ENCODE measurements around the gene AMOTL2.

Gene AMOTL2

GRCh38 chr3:134364936-134365765 lies 9.1 kb downstream of the AMOTL2 start:
- DNase-seq: no peak

DNA sequence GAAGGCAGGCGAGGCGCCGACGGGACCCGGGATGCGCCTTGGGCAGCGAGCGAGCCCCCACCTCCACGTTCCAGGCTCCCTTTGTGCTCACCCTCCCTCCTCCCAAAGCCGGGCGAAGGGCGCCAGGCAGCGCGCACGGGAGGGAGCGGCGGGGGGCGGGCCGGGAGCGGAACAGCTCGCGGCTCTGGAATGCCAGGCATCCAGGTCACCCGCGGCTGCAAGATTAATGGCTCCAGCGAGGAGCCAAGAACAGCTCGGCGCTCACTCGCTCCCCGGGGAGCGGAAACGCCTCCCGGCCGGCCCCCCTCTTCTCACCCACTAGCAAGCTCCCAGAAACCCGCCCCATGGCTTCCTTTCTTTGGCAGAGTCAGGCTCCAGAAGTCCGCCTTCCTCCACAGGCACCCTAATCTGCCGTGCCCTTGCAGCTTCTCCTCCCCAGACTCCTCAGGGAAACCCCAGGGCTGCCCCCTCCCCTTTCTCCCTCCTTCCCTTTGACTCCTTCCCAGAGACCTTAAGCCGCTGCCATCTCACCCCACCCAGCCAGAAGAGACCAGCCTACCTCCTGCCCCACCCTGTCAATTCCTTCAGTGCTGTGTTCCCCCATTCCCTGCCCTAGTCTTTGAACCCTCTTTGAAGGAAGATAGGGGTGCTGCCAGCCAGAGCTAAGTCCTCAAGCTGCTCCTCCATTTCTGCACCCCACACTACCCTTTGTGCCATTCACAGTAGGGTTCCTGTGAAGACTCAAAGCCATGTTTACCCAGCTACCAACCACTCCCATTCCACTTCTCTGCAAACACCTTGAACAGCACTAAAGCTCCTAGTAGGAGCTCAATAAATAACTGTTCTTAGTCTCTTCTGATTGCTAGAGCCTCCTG lies 9.9 kb downstream of the AMOTL2 start:
- peak; percentile 71 for DNase-seq

DNA sequence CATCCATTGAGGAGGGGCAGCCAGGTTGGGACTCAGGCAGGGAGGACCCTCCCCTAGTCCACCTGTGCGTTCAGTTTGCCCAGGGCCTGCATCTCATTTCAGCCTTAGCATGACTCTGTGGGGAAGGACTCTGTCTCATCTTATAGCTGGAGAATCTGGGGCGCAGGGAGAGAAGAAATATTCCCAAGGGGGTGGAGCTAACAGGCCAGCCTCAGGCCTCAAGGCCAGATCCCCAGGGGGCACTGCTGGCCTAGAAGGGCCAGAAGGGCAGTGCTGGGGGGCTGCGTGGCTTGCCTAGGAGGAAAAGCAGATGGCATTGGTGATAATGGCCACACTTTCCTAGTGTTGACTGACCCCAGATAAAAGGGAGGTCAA lies 10.9 kb downstream of the AMOTL2 start:
- no peak for DNase-seq

GRCh38 chr3:134362670-134363380 lies 11.4 kb downstream of the AMOTL2 start:
- DNase-seq: no peak

- DNase-seq: no peak
Measured at GRCh38 chr3:134362221-134362620, 12.0 kb downstream of the AMOTL2 start.

- no peak for DNase-seq
Measured at GRCh38 chr3:134361162-134361835, 12.9 kb downstream of the AMOTL2 start.

GRCh38 chr3:134360046-134360445 lies 14.2 kb downstream of the AMOTL2 start:
- DNase-seq: no peak

- DNase-seq: peak; percentile 60
Measured at GRCh38 chr3:134359121-134360010, 14.9 kb downstream of the AMOTL2 start.

GRCh38 chr3:134357914-134358811 lies 16.1 kb downstream of the AMOTL2 start:
- peak; percentile 47 for DNase-seq

- no peak for DNase-seq
Measured at GRCh38 chr3:134357261-134357913, 16.9 kb downstream of the AMOTL2 start.

- DNase-seq: no peak
Measured at GRCh38 chr3:134356411-134357040, 17.7 kb downstream of the AMOTL2 start.

- DNase-seq: no peak
Measured at GRCh38 chr3:134355416-134355815, 18.8 kb downstream of the AMOTL2 start.

GRCh38 chr3:134354612-134355251 lies 19.5 kb downstream of the AMOTL2 start:
- DNase-seq: no peak

- DNase-seq: no peak
Measured at GRCh38 chr3:134353831-134354611, 20.2 kb downstream of the AMOTL2 start.

- DNase-seq: no peak
Measured at GRCh38 chr3:134353171-134353825, 20.9 kb downstream of the AMOTL2 start.

- no peak for DNase-seq
Measured at GRCh38 chr3:134352031-134352671, 22.1 kb downstream of the AMOTL2 start.

DNA sequence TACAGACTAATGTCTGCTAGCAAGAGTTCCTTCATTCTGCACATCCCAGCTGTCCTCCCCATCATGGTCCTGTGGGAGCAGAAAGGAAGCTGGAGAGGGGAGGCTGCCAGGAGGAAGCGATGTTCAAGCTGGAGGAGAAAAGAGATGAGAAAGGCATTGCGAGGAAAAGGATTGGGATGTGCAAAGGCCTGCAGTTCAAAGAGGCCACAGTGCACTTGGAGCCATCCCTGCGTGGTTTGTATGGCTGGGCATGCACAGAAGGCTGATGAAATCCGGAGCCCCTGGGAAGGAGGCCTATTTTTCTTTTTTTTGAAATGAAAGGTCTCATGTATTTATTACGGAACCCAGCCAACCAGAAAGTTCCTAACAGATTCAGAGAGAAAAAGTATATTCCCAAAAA lies 22.8 kb downstream of the AMOTL2 start:
- no peak for DNase-seq

All from NCI-H2171 (cell line).